Ovary (tissue), 9 donors: ENCODE data around the gene NUTM1. TPM values are rescaled to one million over a fixed set of nuclear protein-coding genes. Genes with fewer than 3 reads are reported as not detected.

ENCODE experiments used
- DNase-seq, 5 donors: peaks; one replicate each; pipeline ENCODE4 v3.0.0-alpha.2; 2019 to 2020
- H3K27ac ChIP-seq, 2 donors: fragments of 200-600 bp; one replicate each; pipeline versions ENCODE4 v1.5.1 to v1.8.0; 2019 to 2022
- H3K27me3 ChIP-seq: fragments of 200-600 bp; one replicate; pipeline ENCODE4 v1.8.0; 2022
- H3K36me3 ChIP-seq: fragments of 200-600 bp; sonication (generic); one replicate; pipeline ENCODE4 v1.5.1; 2019
- H3K4me1 ChIP-seq: one replicate; pipeline ENCODE4 v1.8.1; 2013; ENCODE audit warnings: mild to moderate bottlenecking, moderate library complexity; ENCODE audit not compliant: insufficient read depth
- H3K4me3 ChIP-seq: fragments of 200-600 bp; sonication (generic); one replicate; pipeline ENCODE4 v1.5.1; 2017
- H3K9me3 ChIP-seq, 2 donors: fragments of 200-600 bp in 1 of 2; sonication (generic) in 1 of 2; one replicate each; pipeline versions ENCODE4 v1.5.1 to v1.8.1; 2013 to 2019; ENCODE audit warnings: mild to moderate bottlenecking in 1 of 2, moderate library complexity in 1 of 2
- EP300 ChIP-seq: sonication (generic); formaldehyde crosslinking; IDR thresholded peaks from one replicate; pipeline ENCODE4 v1.6.1; 2017; ENCODE audit warnings: antibody characterized with exemption
- POLR2A ChIP-seq: fragments of 450-650 bp; IDR thresholded peaks from one replicate; pipeline ENCODE4 v1.6.1; 2017; ENCODE audit warnings: antibody characterized with exemption, mild to moderate bottlenecking, moderate library complexity
- WGBS, 3 donors: extraction: QIAGEN DNeasy Blood & Tissue Kit in 1 of 3; methylation state at CpG; one replicate each; pipeline versions ENCODE4 v1.1.5 to v1.1.7; 2013 to 2017; 5-methylcytosine and 5-hydroxymethylcytosine counted together
- intact Hi-C, 4 donors: fragments of 100-400 bp; cut with DNase I; formaldehyde crosslinking; loops; one replicate each; pipeline versions ENCODE4 v1.11.0 to v1.15.1; 2022 to 2023
- polyA plus RNA-seq, 2 donors: library from polyadenylated mRNA; stranded (reverse); fragments of 200-250 nt in 1 of 2; fragments of 350-450 nt in 1 of 2; fragmentation: Illumina TruSeq in 1 of 2; extraction: RNeasy Lipid Tissue Mini Kit (QIAGEN cat#74804) in 1 of 2; gene quantifications; one replicate each; pipeline ENCODE4 v1.2.3, GENCODE V29; 2013 to 2014
- total RNA-seq, 7 donors: library from RNA; depleted of rRNA in 2 of 7; stranded (reverse); fragments of >200 nt in 2 of 7; fragmentation: NEBNext Ultra II Directional in 3 of 7; extraction: Animal tissue kit (Norgen Biotek cat#: 25700) in 3 of 7; gene quantifications; one replicate each; pipeline versions ENCODE4 v1.1.0 to v1.2.4, GENCODE V29; 2016 to 2023
- TF ChIP-seq, protein P1 (sequence below), 3 donors: fragments of 450-650 bp in 2 of 3; fragments of 200-600 bp in 1 of 3; IDR thresholded peaks; one replicate each; pipeline versions ENCODE4 v1.5.1 to v1.8.0; 2016 to 2022; ENCODE audit warnings: antibody characterized with exemption in 3 of 3, mild to moderate bottlenecking in 1 of 3
- donor health status: DM: no; HTN: no; CAD: no; lungs with moderate emphysema.
- donor health status: DM: no; HTN: no; CAD: no.
- donor health status: Bipolar disorder and iron deficiency.
- donor health status: DM: yes; HTN: yes; CAD: no.
- donor health status: DM: no; HTN: no; CAD: no.
- donor health status: DM: yes; HTN: yes; CAD: no.

Gene NUTM1
- total and polyA plus RNA-seq, 9 donors: not detected

DNA sequence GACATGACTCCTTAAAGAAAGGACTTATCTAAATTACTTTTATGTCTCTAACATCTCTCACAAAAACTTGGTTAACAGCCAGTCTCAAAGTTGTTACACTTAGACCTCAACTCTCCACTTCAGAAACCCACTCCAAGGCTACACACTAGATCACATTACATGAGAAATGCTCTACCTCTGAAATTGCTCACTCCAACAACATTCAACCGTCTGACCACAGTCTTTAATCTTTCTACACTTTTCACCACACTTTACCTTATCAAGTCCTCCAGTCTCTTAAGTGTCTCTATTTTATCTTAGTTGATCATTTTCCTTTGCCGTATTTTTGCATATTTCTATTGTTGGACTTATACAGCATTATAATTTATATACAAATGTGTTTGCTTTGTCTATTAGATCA, 11.3 kb upstream of the NUTM1 start:
- no peaks in the 10 kb centered on the region for H3K36me3 ChIP-seq
- no peaks in the 10 kb centered on the region for H3K27me3 ChIP-seq
- WGBS, 3 donors: 77 to 82% (median 82%) methylated on average over 2 of the region's 2 CpGs
- no peak overlapping the region for H3K4me3 ChIP-seq
- H3K4me1 ChIP-seq: no peaks in the 10 kb centered on the region
- H3K9me3 ChIP-seq: no peaks in the 10 kb centered on the region
- DNase-seq: no peak
- H3K27ac ChIP-seq: no peak overlapping the region
- no peak for TF ChIP-seq EP300
- TF ChIP-seq, protein P1, sequence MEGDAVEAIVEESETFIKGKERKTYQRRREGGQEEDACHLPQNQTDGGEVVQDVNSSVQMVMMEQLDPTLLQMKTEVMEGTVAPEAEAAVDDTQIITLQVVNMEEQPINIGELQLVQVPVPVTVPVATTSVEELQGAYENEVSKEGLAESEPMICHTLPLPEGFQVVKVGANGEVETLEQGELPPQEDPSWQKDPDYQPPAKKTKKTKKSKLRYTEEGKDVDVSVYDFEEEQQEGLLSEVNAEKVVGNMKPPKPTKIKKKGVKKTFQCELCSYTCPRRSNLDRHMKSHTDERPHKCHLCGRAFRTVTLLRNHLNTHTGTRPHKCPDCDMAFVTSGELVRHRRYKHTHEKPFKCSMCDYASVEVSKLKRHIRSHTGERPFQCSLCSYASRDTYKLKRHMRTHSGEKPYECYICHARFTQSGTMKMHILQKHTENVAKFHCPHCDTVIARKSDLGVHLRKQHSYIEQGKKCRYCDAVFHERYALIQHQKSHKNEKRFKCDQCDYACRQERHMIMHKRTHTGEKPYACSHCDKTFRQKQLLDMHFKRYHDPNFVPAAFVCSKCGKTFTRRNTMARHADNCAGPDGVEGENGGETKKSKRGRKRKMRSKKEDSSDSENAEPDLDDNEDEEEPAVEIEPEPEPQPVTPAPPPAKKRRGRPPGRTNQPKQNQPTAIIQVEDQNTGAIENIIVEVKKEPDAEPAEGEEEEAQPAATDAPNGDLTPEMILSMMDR (IDR thresholded peaks at IDR 0.05): no peak
- no peak for TF ChIP-seq POLR2A
- intact Hi-C loops: no loop called here

DNA sequence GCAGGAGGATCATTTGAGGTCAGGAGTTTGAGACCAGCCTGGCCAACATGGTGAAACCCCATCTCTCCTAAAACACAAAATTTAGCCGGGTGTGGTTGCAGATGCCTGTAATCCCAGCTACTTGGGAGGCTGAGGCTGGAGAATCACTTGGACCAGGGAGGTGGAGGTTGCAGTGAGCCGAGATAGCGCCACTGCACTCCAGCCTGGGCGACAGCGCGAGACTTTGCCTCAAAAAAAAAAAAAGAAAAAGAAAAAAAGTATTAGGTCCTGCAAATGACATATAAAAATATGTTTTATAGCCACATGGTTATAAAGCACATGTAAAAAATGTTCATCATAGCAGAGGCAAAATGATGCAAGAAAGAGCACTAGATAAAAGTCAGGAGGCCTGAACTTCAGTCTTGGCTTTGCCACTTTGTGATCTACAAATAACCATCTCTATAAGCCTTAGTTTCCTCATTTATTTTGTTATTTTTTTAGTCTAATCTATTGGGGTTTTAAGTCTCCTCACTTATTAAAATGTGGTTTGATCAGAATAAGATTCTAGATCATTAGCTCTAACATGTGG, 10.5 kb upstream of the NUTM1 start:
- TF ChIP-seq POLR2A (no peak), EP300 (no peak)
- TF ChIP-seq, protein P1 (IDR thresholded peaks at IDR 0.05): no peak
- intact Hi-C loops: no loop called here
- Histone ChIP-seq H3K4me1 (no peaks in the 10 kb centered on the region), H3K4me3 (no peak overlapping the region), H3K9me3 (no peaks in the 10 kb centered on the region), H3K27ac (no peak overlapping the region), H3K36me3 (no peaks in the 10 kb centered on the region), H3K27me3 (no peaks in the 10 kb centered on the region)
- 94 to 98% (median 96%) methylated on average over 6 of the region's 6 CpGs for WGBS, 3 donors
- no peak for DNase-seq

DNA sequence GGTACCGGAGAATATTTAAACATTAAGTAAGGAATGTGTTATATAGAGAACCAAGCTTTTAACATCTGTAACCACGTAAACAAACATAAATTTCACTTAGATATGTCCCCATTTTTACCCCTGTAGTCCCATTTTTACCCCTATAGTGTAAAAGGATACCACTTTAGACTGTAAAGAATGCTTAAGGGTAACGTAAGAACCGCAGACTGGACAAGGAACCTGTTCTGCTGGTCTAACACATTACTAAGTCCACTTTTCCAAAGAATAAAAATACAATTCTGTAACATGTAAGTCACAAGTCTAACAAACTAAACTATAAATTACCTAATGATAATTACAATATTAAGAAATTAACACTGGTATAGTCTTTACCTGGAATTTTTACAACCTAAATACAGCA, 8.4 kb upstream of the NUTM1 start:
- peaks cover 2% of the 10 kb centered on the region for H3K4me1 ChIP-seq
- no peaks in the 10 kb centered on the region for H3K9me3 ChIP-seq
- no peaks in the 10 kb centered on the region for H3K27me3 ChIP-seq
- intact Hi-C loops: no loop called here
- 88 to 94% (median 88%) methylated on average over 4 of the region's 4 CpGs for WGBS, 3 donors
- H3K4me3 ChIP-seq: no peak overlapping the region
- TF ChIP-seq EP300: no peak
- no peak for TF ChIP-seq POLR2A
- TF ChIP-seq, protein P1 (IDR thresholded peaks at IDR 0.05): no peak
- DNase-seq: no peak
- H3K36me3 ChIP-seq: no peaks in the 10 kb centered on the region
- H3K27ac ChIP-seq: no peak overlapping the region

DNA sequence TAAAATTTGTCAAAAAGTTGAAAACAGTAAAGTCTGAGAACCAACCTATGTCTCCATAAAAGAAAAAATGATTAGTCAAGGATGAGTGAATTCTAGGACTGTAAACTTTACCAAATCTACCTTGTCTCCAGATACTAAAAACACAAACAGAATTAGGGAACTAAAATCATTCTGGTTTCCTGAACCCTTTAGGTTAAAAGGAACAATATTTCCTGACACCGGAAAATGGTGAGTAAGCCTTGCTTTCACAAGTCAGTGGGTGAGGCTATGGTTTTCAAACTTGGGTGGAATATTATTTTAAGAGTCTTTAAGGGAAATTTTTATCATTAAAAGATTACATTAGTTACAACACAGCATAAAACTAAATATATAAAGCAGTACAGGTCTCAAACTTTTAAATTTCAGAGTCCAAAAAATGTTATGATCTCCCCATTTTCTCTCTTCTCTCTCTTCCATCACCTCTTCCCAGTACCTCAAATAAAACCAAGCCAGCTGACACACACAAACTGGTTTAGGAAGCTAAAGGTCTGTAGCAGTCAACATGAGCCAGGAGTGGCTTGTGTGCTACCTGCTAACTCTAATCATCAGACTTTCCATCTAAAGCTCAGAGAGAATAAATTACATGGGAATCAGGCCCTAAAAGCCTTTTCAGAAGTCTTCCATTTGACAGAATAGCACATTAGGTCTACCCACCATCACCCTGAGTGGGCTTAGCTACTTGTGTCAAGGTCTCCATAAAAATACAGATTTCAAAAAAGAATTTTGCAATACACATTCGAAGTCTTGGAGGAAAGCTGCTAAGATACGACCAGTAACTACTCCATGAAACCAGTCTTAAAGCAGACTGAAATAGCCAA, 7.7 kb upstream of the NUTM1 start:
- WGBS, 3 donors: 87 to 89% (median 89%) methylated on average over 3 of the region's 3 CpGs
- Histone ChIP-seq H3K27me3 (no peaks in the 10 kb centered on the region), H3K9me3 (no peaks in the 10 kb centered on the region), H3K27ac (no peak overlapping the region), H3K4me1 (peaks cover 2% of the 10 kb centered on the region), H3K4me3 (no peak overlapping the region), H3K36me3 (no peaks in the 10 kb centered on the region)
- intact Hi-C loops: no loop called here
- no peak for TF ChIP-seq EP300
- TF ChIP-seq, protein P1 (IDR thresholded peaks at IDR 0.05): no peak
- DNase-seq: no peak
